GM23338 (cell line): Measurements from ENCODE around the gene PHF21A. TPM values are rescaled to one million over a fixed set of nuclear protein-coding genes. Genes with fewer than 3 reads are reported as not detected.

Experiments
- ATAC-seq: fragments of 200-7000 bp; cut with Tn5 transposase; 3 replicates; pipeline ENCODE4 v1.9.1; 2020
- DNase-seq: peaks from one replicate; pipeline ENCODE4 v3.0.0-alpha.2; 2015; ENCODE audit warnings: low spot score
- H2AFZ ChIP-seq: fragments of 200-600 bp; sonication (generic); 2 replicates; pipeline ENCODE4 v1.8.0; 2016; ENCODE audit warnings: antibody characterized with exemption, mild to moderate bottlenecking, moderate library complexity
- H3F3A ChIP-seq: fragments of 200-600 bp; sonication (generic); replicated peaks from 2 replicates; pipeline ENCODE4 v1.8.0; 2017; ENCODE audit warnings: antibody characterized with exemption, mixed run types, low read depth
- H3K27ac ChIP-seq: fragments of 200-600 bp; sonication (generic); 2 replicates; pipeline ENCODE4 v1.6.1; 2016; ENCODE audit warnings: low read depth
- H3K27me3 ChIP-seq: fragments of 200-600 bp; sonication (generic); 2 replicates; pipeline ENCODE4 v1.8.0; 2016; ENCODE audit warnings: mild to moderate bottlenecking, mixed run types, moderate library complexity; ENCODE audit not compliant: insufficient read depth
- H3K36me3 ChIP-seq: fragments of 200-600 bp; sonication (generic); 2 replicates; pipeline ENCODE4 v1.8.0; 2016; ENCODE audit warnings: mild to moderate bottlenecking; ENCODE audit not compliant: insufficient read depth
- H3K4me1 ChIP-seq: fragments of 200-600 bp; sonication (generic); 2 replicates; pipeline ENCODE4 v1.8.0; 2016; ENCODE audit warnings: mild to moderate bottlenecking, moderate library complexity; ENCODE audit not compliant: insufficient read depth
- H3K4me2 ChIP-seq: fragments of 200-600 bp; sonication (generic); 2 replicates; pipeline ENCODE4 v1.7.1; 2017; ENCODE audit warnings: mixed run types
- H3K4me3 ChIP-seq: fragments of 200-600 bp; sonication (generic); 2 replicates; pipeline ENCODE4 v1.6.1; 2016; ENCODE audit warnings: mixed run types
- H3K79me2 ChIP-seq: fragments of 200-600 bp; sonication (generic); replicated peaks from 2 replicates; pipeline ENCODE4 v1.8.0; 2017; ENCODE audit warnings: mild to moderate bottlenecking; ENCODE audit not compliant: insufficient read depth
- H3K9me2 ChIP-seq: fragments of 200-600 bp; sonication (generic); 2 replicates; pipeline ENCODE4 v1.8.0; 2017; ENCODE audit not compliant: insufficient read depth
- H4K20me1 ChIP-seq: fragments of 200-600 bp; sonication (generic); replicated peaks from 2 replicates; pipeline ENCODE4 v1.8.0; 2017; ENCODE audit warnings: mild to moderate bottlenecking; ENCODE audit not compliant: insufficient read depth
- H3K27ac Mint-ChIP-seq: 2 replicates; pipeline ENCODE4 v1.8.0; 2020; ENCODE audit warnings: inconsistent platforms, mild to moderate bottlenecking, moderate library complexity, mixed read lengths
- H3K27me3 Mint-ChIP-seq: 3 replicates; pipeline ENCODE4 v1.8.0; 2022; ENCODE audit warnings: low read depth, mild to moderate bottlenecking, moderate library complexity, mixed read lengths, inconsistent platforms; ENCODE audit not compliant: insufficient read depth, poor library complexity
- H3K36me3 Mint-ChIP-seq: 3 replicates; pipeline ENCODE4 v1.8.0; 2021; ENCODE audit warnings: low read depth, mild to moderate bottlenecking, inconsistent platforms, moderate library complexity, mixed read lengths
- H3K4me1 Mint-ChIP-seq: 3 replicates; pipeline ENCODE4 v1.8.0; 2020; ENCODE audit warnings: mild to moderate bottlenecking, inconsistent platforms, mixed read lengths
- H3K4me3 Mint-ChIP-seq: 3 replicates; pipeline ENCODE4 v1.8.0; 2021; ENCODE audit warnings: moderate library complexity, mild to moderate bottlenecking, inconsistent platforms, mixed read lengths
- H3K9me3 Mint-ChIP-seq: 3 replicates; pipeline ENCODE4 v1.8.0; 2020; ENCODE audit warnings: moderate library complexity, mild to moderate bottlenecking, inconsistent platforms, mixed read lengths
- CREB1 ChIP-seq: fragments of 250-450 bp; sonication (Bioruptor Pico); IDR thresholded peaks from 2 replicates; pipeline ENCODE4 v1.5.0; 2020; ENCODE audit warnings: low read depth, mild to moderate bottlenecking, moderate library complexity
- CTCF ChIP-seq, 2 experiments: fragments of 200-600 bp in 1 of 2; sonication (generic) in 1 of 2; conservative IDR thresholded peaks; 2 replicates each; pipeline versions ENCODE4 v1.5.1 to v1.6.1; 2016 to 2017; ENCODE audit warnings: antibody characterized with exemption in 2 of 2, low read depth in 2 of 2, mild to moderate bottlenecking in 2 of 2, moderate library complexity in 1 of 2
- EZH2 ChIP-seq: fragments of 200-600 bp; sonication (generic); IDR thresholded peaks from one replicate; pipeline ENCODE4 v1.8.0; 2017; ENCODE audit warnings: antibody characterized with exemption, mild to moderate bottlenecking, low read depth; ENCODE audit not compliant: unreplicated experiment
- EZH2phosphoT487 ChIP-seq: fragments of 200-600 bp; sonication (generic); IDR thresholded peaks from one replicate; pipeline ENCODE4 v1.8.1; 2018; ENCODE audit warnings: antibody characterized with exemption; ENCODE audit not compliant: unreplicated experiment
- JUNB ChIP-seq: IDR thresholded peaks from one replicate; pipeline ENCODE4 v1.6.1; 2016; ENCODE audit warnings: antibody characterized with exemption; ENCODE audit not compliant: unreplicated experiment
- NANOG ChIP-seq: IDR thresholded peaks from 2 replicates; pipeline ENCODE4 v1.6.1; 2016; ENCODE audit warnings: antibody characterized with exemption, borderline replicate concordance
- POLR2AphosphoS5 ChIP-seq: IDR thresholded peaks from 2 replicates; pipeline ENCODE4 v1.6.1; 2016; ENCODE audit warnings: antibody characterized with exemption, low read depth
- REST ChIP-seq: IDR thresholded peaks from one replicate; pipeline ENCODE4 v1.6.1; 2018; ENCODE audit warnings: antibody characterized with exemption; ENCODE audit not compliant: unreplicated experiment
- STAT1 ChIP-seq: IDR thresholded peaks from one replicate; pipeline ENCODE4 v1.6.1; 2016; ENCODE audit warnings: antibody characterized with exemption; ENCODE audit not compliant: unreplicated experiment
- ZNF114 ChIP-seq: fragments of 250-450 bp; sonication (Bioruptor Pico); IDR thresholded peaks from 2 replicates; pipeline ENCODE4 v1.5.0; 2020; ENCODE audit warnings: mild to moderate bottlenecking, moderate library complexity
- ZNF331 ChIP-seq: fragments of 250-450 bp; sonication (Bioruptor Pico); IDR thresholded peaks from 2 replicates; pipeline ENCODE4 v1.5.0; 2020; ENCODE audit warnings: low read depth, mild to moderate bottlenecking, moderate library complexity
- ZNF462 ChIP-seq: fragments of 250-450 bp; sonication (Bioruptor Pico); IDR thresholded peaks from 2 replicates; pipeline ENCODE4 v1.5.0; 2020; ENCODE audit warnings: mild to moderate bottlenecking, moderate library complexity
- polyA plus RNA-seq: library from polyadenylated mRNA; unstranded; fragments of >200 nt; fragmentation: Nextera tagmentation; extraction: Ambion mirVana; gene quantifications from 2 replicates; pipeline ENCODE4 v1.2.1, GENCODE V29; 2016
- total RNA-seq: library from RNA; depleted of rRNA; stranded (reverse); fragments of >200 nt; shearing (Covaris generic); gene quantifications from 2 replicates; pipeline ENCODE4 v1.2.3, GENCODE V29; 2014
- TF ChIP-seq, protein P1 (sequence below): IDR thresholded peaks from 2 replicates; pipeline ENCODE4 v1.6.1; 2016; ENCODE audit warnings: antibody characterized with exemption

PHF21A gene
- total and polyA plus RNA-seq, 2 experiments from 2014 or later, result 21.7 to 23.6 TPM

DNA sequence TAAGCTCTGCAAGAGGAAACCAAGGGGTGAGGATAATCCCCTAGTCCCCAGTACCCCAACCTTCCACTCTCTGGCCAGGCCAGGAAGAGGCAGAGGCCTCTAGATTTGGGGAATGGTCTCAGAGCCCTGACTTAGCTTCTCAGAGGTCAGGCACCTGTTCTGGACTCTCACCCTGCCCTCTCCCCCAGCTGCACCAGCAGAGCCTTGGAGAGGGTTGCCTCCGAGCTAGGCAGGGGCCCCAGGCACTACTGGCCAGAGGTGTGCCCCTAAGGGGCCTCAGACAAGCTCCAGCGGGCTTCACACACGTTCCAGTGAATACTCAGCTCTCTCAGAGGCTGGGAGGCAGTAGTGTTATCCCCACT is 222.2 kb downstream of the PHF21A start:
- peaks cover 17% of the 10 kb centered on the region for H3K27me3 Mint-ChIP-seq
- no peak overlapping the region for H3K27ac Mint-ChIP-seq
- Histone ChIP-seq H3K4me1 (peaks cover 21% of the 10 kb centered on the region), H2AFZ (no peak overlapping the region), H3K79me2 (no peaks in the 10 kb centered on the region; the same call in 1 of the 2 replicates), H3K27me3 (peaks cover 3% of the 10 kb centered on the region; the same call in 1 of the 2 replicates), H3K4me3 (peak overlapping the region; percentile 75), H4K20me1 (peaks cover 9% of the 10 kb centered on the region), H3K4me2 (peak overlapping the region; percentile 99), H3K9me2 (no peaks in the 10 kb centered on the region), H3F3A (0 out of 2 replicates have a peak, but pooled peaks cover 5% of the 10 kb centered on the region), H3K36me3 (no peaks in the 10 kb centered on the region), H3K27ac (no peak overlapping the region)
- no peak for ATAC-seq
- no peak for DNase-seq
- H3K4me3 Mint-ChIP-seq, result peak overlapping the region; percentile 74
- H3K4me1 Mint-ChIP-seq, result peaks cover 26% of the 10 kb centered on the region
- no peaks in the 10 kb centered on the region for H3K9me3 Mint-ChIP-seq
- TF ChIP-seq EZH2, result no peak
- TF ChIP-seq ZNF462 (CRISPR knock-in tag), result no peak
- TF ChIP-seq JUNB, result no peak
- TF ChIP-seq CREB1 (CRISPR knock-in tag), result no peak
- no peak for TF ChIP-seq ZNF114 (CRISPR knock-in tag)
- TF ChIP-seq ZNF331, result no peak
- no peak for TF ChIP-seq NANOG
- no peak for TF ChIP-seq EZH2phosphoT487
- no peak for TF ChIP-seq REST
- TF ChIP-seq STAT1, result no peak
- TF ChIP-seq POLR2AphosphoS5, result no peak
- no peak for TF ChIP-seq CTCF (conservative IDR thresholded peaks at IDR 0.05; ENCODE audit: low read depth in 2 of 2)
- TF ChIP-seq, protein P1, sequence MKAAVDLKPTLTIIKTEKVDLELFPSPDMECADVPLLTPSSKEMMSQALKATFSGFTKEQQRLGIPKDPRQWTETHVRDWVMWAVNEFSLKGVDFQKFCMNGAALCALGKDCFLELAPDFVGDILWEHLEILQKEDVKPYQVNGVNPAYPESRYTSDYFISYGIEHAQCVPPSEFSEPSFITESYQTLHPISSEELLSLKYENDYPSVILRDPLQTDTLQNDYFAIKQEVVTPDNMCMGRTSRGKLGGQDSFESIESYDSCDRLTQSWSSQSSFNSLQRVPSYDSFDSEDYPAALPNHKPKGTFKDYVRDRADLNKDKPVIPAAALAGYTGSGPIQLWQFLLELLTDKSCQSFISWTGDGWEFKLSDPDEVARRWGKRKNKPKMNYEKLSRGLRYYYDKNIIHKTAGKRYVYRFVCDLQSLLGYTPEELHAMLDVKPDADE, result no peak
- H3K36me3 Mint-ChIP-seq, result peaks cover 11% of the 10 kb centered on the region
